Activated naive CD8-positive, alpha-beta T cell treated with anti-CD3 and anti-CD28 coated beads, Interleukin-2, amount 50 U/mL, for 24 hours (primary cell): ENCODE results near the gene BICC1.

Experiments used
- ATAC-seq: fragments of 150-1000 bp; cut with Tn5 transposase; one replicate; pipeline ENCODE4 v1.10.0; 2021
- DNase-seq: peaks from one replicate; pipeline ENCODE4 v3.0.0; 2021
- H3K27ac Mint-ChIP-seq: one replicate; pipeline ENCODE4 v1.8.0; 2021; ENCODE audit warnings: mild to moderate bottlenecking, mixed read lengths
- H3K27me3 Mint-ChIP-seq: one replicate; pipeline ENCODE4 v1.8.0; 2021; ENCODE audit warnings: mixed read lengths
- H3K36me3 Mint-ChIP-seq: one replicate; pipeline ENCODE4 v1.8.0; 2021; ENCODE audit warnings: low read depth, mixed read lengths
- H3K4me1 Mint-ChIP-seq: one replicate; pipeline ENCODE4 v1.8.0; 2021; ENCODE audit warnings: mixed read lengths
- H3K4me3 Mint-ChIP-seq: one replicate; pipeline ENCODE4 v1.8.0; 2021; ENCODE audit warnings: mild to moderate bottlenecking, moderate library complexity, mixed read lengths
- H3K9me3 Mint-ChIP-seq: one replicate; pipeline ENCODE4 v1.8.0; 2021; ENCODE audit warnings: mixed read lengths

The BICC1 gene

DNA sequence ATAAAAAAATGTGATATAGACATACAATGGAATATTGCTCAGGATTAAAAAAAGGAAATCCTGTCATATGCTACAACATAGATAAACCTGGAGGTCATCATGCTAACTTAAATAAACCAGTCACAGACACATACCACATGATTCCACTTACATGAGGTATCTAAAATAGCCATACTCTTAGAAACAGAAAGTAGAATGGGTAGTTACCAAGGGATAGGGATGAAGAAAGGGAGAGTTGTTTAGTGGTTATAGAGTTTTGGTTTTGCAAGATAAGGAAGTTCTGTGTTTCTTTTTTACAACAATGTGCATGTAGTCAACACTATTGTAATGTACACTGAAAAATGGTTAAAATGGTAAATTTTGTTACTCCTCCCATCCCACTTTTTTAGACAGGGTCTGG is 30.5 kb downstream of the BICC1 start:
- no peak overlapping the region for H3K4me3 Mint-ChIP-seq
- no peaks in the 10 kb centered on the region for H3K9me3 Mint-ChIP-seq

DNA sequence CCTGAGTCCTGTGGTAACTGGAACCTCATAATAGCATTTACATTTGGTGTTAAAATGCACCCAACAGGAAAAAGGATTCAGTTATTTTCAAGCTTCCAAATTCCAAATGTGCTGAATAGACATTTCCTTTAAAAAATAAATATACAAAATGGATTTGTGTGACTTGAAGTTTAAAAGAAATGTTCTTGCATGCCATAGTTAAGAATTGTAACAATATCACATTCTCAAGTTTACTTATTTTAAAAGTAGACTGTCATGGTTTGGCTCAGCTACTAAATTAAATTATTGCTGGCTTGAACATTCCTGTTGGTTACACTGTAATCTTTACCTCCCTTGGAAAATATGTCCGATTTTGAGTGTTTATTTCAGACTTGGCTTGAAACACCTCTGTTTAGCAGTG is 31.5 kb downstream of the BICC1 start:
- H3K27ac Mint-ChIP-seq = no peak overlapping the region
- no peaks in the 10 kb centered on the region for H3K9me3 Mint-ChIP-seq
- ATAC-seq (no peak), DNase-seq (no peak)
- no peak overlapping the region for H3K4me3 Mint-ChIP-seq
- no peaks in the 10 kb centered on the region for H3K36me3 Mint-ChIP-seq
- no peaks in the 10 kb centered on the region for H3K27me3 Mint-ChIP-seq
- no peaks in the 10 kb centered on the region for H3K4me1 Mint-ChIP-seq

More for the DNA sequence above, 30.5 kb downstream of the BICC1 start:
- Mint-ChIP-seq H3K27me3 (peaks cover 3% of the 10 kb centered on the region), H3K4me1 (no peaks in the 10 kb centered on the region), H3K27ac (no peak overlapping the region), H3K36me3 (no peaks in the 10 kb centered on the region)
- no peak for ATAC-seq
- no peak for DNase-seq

DNA sequence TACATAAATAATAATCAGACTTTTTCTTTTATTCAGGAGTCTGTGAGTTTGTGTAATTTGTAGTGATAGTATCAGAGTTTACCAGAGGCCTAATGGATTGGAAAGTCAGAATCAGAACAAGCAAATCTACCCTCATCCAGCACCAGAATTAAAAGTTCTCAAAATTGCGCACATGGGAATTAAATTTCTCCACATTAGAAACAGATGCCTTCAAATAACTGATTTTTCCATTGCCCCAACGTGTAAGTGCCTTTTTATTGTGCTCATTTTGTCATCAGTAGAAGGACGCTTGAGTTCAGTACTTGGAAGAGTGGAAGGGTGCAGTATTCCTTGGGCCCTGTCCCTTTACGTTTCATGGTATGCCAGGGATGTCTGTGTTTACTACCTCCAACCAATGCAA is 32.8 kb downstream of the BICC1 start:
- no peaks in the 10 kb centered on the region for H3K9me3 Mint-ChIP-seq
- H3K27me3 Mint-ChIP-seq = no peaks in the 10 kb centered on the region
- no peak for ATAC-seq
- H3K36me3 Mint-ChIP-seq = no peaks in the 10 kb centered on the region
- no peak overlapping the region for H3K4me3 Mint-ChIP-seq
- no peaks in the 10 kb centered on the region for H3K4me1 Mint-ChIP-seq
- DNase-seq = no peak
- H3K27ac Mint-ChIP-seq = no peak overlapping the region

DNA sequence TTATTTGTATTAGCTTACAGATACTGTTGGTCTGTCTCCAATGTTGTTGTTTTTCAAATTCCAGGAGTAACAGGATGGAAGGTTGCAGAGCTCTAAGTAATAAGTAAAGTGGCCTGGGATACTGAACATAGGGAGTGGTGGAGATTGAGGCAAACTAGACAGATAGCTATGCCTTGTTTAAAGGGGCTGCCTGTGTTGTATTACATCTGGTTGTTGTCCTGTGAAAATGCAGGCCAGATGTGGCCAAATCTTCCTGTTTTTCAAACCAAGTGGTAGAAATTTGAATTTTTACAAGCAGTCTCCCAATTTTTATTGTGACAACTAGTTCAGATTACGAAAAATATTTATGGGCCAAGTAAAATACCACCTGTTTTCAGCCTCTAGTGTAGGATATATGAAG is 33.5 kb downstream of the BICC1 start:
- H3K4me3 Mint-ChIP-seq = no peak overlapping the region
- H3K27me3 Mint-ChIP-seq = no peaks in the 10 kb centered on the region
- H3K36me3 Mint-ChIP-seq = no peaks in the 10 kb centered on the region
- ATAC-seq = no peak
- H3K9me3 Mint-ChIP-seq = no peaks in the 10 kb centered on the region
- DNase-seq = no peak
- no peak overlapping the region for H3K27ac Mint-ChIP-seq
- no peaks in the 10 kb centered on the region for H3K4me1 Mint-ChIP-seq

DNA sequence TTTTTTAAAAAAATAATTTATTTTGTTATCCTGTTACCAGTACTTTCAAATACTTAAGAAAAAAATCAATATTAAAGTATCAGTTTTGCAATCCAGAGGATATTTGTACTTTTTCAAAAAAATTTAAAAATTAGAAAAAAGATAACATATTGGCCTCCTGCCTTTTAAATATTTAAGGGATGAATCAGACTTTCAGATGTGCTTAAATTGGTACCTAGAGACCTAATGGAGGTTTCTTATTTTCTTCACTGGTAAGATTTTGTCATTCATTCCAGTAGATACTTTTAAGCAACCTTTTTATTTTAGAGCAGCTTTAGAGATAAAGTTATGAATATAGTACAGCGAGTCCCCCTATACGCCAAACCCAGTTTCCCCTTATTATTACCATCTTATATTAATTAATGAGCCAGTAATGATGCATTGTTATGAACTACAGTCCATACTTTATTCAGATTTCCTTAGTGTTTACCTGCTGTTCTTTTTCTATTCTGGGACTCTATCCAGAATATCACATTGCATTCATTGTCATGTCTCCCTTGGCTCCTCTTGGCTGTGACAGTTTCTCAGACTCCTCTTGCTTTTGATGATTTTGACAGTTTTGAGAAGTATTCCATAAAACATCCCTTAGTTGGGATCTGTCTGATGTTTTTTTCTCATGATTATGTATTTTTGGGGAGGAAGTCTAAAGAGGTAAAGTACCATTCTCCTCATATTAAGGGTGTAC is 34.2 kb downstream of the BICC1 start:
- DNase-seq (no peak), ATAC-seq (no peak)
- H3K36me3 Mint-ChIP-seq = no peaks in the 10 kb centered on the region
- peaks cover 2% of the 10 kb centered on the region for H3K27me3 Mint-ChIP-seq
- no peak overlapping the region for H3K4me3 Mint-ChIP-seq
- no peaks in the 10 kb centered on the region for H3K9me3 Mint-ChIP-seq
- H3K4me1 Mint-ChIP-seq = no peaks in the 10 kb centered on the region
- no peak overlapping the region for H3K27ac Mint-ChIP-seq

DNA sequence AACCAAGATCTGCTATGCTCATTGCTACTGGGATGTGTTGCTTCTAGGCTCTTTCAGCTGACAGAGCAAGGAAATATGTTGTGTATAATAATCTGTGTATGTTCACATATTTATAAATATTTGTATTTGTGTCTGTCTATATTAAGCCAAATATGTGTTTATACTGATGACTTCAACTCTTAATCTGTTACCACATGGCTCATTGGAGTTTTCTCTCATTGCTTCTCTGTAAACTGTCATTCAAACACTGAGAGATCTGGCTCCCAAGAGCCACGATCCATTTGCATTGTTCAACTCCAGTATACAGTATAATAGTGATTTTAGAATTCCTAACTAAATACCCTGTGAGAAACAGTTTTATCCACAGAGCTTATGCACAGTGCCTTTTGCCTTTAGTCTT is 35.3 kb downstream of the BICC1 start:
- ATAC-seq (no peak), DNase-seq (no peak)
- no peak overlapping the region for H3K27ac Mint-ChIP-seq
- H3K27me3 Mint-ChIP-seq = peaks cover 2% of the 10 kb centered on the region
- no peak overlapping the region for H3K4me3 Mint-ChIP-seq
- H3K9me3 Mint-ChIP-seq = no peaks in the 10 kb centered on the region
- H3K36me3 Mint-ChIP-seq = no peaks in the 10 kb centered on the region
- H3K4me1 Mint-ChIP-seq = no peaks in the 10 kb centered on the region

DNA sequence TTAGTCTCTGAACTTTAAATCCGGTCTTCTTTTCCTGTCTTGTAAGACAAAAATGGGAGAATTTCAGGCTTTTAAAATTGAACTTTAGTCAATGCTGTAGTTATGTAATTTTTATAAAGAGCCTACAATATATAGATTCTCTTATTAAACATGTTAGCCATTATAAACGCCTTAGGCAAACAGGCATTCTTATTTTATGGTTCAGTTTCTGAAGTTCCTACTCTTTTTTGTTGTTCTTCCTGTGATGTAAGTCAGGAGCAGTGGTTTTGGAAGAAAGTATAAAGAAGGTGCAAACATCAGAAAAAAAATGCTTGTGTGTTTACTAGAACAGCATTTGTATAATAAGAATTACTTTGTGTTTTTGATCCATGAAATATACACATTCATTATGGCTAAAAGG is 41.6 kb downstream of the BICC1 start:
- Mint-ChIP-seq H3K27me3 (peaks cover 2% of the 10 kb centered on the region), H3K27ac (no peak overlapping the region), H3K4me1 (no peaks in the 10 kb centered on the region), H3K36me3 (no peaks in the 10 kb centered on the region), H3K4me3 (no peak overlapping the region), H3K9me3 (peaks cover under 1% of the 10 kb centered on the region)
- no peak for ATAC-seq
- DNase-seq = no peak

DNA sequence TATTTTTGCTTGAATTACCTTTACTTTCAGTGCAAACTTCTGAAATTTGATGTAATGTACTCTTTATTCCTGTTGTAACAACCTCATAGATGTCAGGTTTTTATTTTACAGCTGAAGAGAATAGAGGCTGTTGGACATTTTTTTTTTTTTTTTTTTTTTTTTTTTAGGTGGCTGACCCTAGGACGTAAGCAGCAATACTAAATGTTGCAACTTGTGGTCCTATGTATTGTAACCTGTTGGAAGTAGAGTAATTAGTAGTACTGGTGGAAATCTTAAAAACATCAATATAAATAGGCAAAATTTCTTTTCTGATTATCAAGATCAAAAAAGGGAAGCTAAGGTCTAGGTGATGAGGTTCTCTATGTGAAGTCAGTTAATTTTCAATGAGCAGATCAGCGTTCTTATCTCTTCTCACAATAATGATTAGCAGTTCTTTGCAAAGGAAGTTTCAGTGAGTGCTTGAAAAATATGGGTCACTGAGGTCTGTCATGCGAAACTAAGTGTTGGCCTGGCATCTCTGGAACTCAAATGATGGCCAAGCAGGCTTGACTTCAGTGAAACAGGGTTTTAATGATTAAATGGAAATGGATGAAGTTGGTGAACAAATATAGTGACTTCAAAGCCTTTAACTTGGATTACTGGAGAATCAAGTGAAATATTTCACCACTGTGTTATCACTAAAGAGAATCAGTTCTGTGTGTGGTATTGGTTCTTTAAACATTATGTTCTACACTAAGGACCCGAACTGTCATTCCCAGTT is 42.7 kb downstream of the BICC1 start:
- no peak overlapping the region for H3K4me3 Mint-ChIP-seq
- DNase-seq = no peak
- H3K36me3 Mint-ChIP-seq = no peaks in the 10 kb centered on the region
- ATAC-seq = no peak
- no peaks in the 10 kb centered on the region for H3K4me1 Mint-ChIP-seq
- peaks cover 11% of the 10 kb centered on the region for H3K9me3 Mint-ChIP-seq
- H3K27me3 Mint-ChIP-seq = peaks cover 2% of the 10 kb centered on the region
- no peak overlapping the region for H3K27ac Mint-ChIP-seq

DNA sequence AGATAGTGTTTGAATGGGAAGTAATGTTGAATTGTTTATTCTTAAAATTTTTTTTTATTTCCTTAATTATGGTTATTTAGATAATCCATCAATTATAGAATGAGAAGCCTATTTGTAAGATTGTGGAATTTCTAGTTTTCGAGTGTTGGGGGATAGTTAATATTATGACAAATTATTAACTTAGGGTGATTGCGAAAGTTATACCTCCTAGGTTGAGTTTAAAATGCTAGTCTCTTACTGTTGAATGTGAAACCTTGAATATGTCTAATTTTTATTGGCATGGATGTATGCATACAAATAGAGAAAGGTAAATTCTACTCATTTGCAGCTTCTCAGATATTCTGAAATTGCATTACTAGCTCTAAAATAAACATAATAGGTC is 43.2 kb downstream of the BICC1 start:
- ATAC-seq (no peak), DNase-seq (no peak)
- Mint-ChIP-seq H3K36me3 (no peaks in the 10 kb centered on the region), H3K4me3 (no peak overlapping the region), H3K27ac (no peak overlapping the region), H3K27me3 (peaks cover 2% of the 10 kb centered on the region), H3K9me3 (peaks cover 11% of the 10 kb centered on the region), H3K4me1 (no peaks in the 10 kb centered on the region)

DNA sequence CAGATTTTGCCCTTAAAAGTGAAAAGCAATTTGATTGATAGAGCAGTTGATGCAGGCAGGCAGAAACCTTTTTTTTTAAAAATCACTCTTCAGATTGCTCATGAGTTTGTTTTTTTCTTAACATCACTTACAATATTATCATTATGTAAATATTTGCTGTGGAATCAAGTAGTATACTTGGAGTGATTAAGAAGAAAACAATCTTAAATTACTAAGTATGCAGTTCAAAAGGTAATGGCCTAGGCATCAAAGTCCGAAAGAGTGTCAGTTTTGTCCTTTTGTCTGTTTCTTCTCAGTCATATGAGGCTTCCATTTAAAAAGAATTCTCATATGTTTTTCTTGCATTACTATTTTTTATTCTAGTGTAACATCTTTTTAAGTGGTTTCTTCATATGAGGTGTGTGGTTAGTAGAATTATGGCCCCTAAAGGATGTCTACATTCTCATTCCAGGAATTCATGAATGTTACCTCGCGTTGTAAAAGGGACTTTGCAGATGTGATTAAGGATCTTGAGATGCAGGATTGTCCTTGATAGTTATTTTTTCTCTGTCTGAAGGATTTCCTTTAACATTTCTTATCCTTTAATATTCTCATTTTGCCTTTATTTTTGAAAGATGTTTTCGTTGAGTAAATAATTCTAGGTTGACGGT is 44.0 kb downstream of the BICC1 start:
- no peak for DNase-seq
- H3K27me3 Mint-ChIP-seq = no peaks in the 10 kb centered on the region
- H3K4me1 Mint-ChIP-seq = no peaks in the 10 kb centered on the region
- H3K9me3 Mint-ChIP-seq = peaks cover 16% of the 10 kb centered on the region
- no peak overlapping the region for H3K27ac Mint-ChIP-seq
- H3K4me3 Mint-ChIP-seq = no peak overlapping the region
- no peak for ATAC-seq
- no peaks in the 10 kb centered on the region for H3K36me3 Mint-ChIP-seq

DNA sequence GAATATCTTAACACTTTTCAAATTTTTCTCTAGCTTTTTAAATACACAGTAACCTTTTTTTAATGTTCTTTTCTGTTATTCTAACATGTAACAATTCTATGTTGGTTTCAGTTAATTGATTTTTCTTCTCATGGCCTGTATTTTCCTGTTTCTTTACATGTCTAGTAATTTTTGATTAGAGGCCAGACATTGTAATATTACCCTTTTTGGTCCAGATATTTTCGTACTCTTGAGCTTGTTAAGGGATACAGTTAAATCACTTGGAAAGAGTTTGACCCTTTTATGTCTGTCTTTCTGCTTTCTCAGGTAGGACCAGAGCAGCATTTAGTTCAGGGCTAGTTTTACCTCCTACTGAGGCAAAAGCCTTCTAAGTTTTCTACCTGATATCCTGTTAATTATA is 45.0 kb downstream of the BICC1 start:
- no peaks in the 10 kb centered on the region for H3K4me1 Mint-ChIP-seq
- H3K9me3 Mint-ChIP-seq = peaks cover 27% of the 10 kb centered on the region
- H3K4me3 Mint-ChIP-seq = no peak overlapping the region
- no peak overlapping the region for H3K27ac Mint-ChIP-seq
- ATAC-seq (no peak), DNase-seq (no peak)
- no peaks in the 10 kb centered on the region for H3K36me3 Mint-ChIP-seq
- H3K27me3 Mint-ChIP-seq = no peaks in the 10 kb centered on the region

DNA sequence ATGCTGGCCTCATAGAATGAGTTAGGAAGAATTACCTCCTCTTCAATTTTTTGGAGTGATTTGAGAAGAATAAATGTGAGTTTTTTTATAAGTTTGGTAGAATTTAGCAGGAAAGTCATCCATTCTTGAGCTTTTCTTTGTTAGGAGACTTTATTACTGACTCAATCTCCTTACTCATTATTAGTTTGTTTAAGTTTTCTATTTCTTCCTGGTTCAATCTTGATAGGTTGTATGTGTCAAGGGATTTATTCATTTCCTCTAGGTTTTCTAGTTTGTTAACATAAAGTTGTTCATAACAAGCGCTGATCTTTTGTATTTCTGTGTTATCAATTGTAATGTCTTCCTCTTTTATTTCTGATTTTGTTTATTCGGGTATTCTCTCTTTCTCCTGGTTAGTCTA is 47.4 kb downstream of the BICC1 start:
- Mint-ChIP-seq H3K4me1 (no peaks in the 10 kb centered on the region), H3K27ac (no peak overlapping the region), H3K27me3 (no peaks in the 10 kb centered on the region), H3K9me3 (peaks cover 33% of the 10 kb centered on the region), H3K36me3 (no peaks in the 10 kb centered on the region), H3K4me3 (no peak overlapping the region)
- ATAC-seq = no peak
- no peak for DNase-seq

DNA sequence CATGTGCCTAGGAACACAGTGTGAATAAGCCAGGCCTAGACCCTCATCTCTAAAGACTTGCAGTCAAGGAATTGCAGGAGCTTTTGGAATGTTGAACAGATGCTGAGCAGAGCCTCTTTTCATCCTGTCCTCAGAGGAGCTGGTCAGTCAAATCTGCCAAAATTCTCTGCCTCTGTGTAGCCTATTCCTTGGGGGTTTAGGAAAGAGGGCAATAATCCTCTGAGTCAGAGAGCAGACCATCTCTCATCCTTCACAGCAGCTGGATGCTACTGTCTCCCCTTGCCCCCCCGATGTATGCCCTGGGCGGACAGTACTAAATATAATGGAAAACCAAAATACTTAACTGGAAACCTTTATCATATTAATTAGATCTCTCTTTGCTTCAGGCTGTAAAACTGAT is 52.6 kb downstream of the BICC1 start:
- no peak for ATAC-seq
- no peaks in the 10 kb centered on the region for H3K36me3 Mint-ChIP-seq
- DNase-seq = no peak
- H3K4me1 Mint-ChIP-seq = no peaks in the 10 kb centered on the region
- H3K27ac Mint-ChIP-seq = no peak overlapping the region
- peaks cover 23% of the 10 kb centered on the region for H3K9me3 Mint-ChIP-seq
- no peak overlapping the region for H3K4me3 Mint-ChIP-seq
- H3K27me3 Mint-ChIP-seq = no peaks in the 10 kb centered on the region

DNA sequence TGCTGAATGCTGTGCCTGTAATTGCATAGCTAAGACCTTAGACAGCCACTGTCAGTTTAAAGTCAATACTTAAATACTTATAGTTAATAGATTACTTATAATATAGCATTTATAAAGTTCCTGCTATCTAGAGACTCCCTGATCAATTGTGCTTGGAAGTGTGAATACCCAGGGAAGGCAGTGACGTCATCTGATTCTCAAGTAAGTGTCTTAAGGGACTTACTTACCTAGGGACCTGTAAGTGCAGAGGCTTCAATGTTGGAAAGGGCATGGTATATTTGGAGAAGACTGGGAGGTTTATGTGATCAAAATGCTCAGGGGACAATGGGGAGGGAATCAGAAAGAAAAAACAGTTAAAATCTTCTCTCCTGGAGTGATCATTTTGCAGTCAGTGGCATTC is 55.0 kb downstream of the BICC1 start:
- ATAC-seq = no peak
- DNase-seq = no peak
- no peak overlapping the region for H3K4me3 Mint-ChIP-seq
- no peaks in the 10 kb centered on the region for H3K36me3 Mint-ChIP-seq
- H3K27ac Mint-ChIP-seq = no peak overlapping the region
- H3K4me1 Mint-ChIP-seq = no peaks in the 10 kb centered on the region
- peaks cover 18% of the 10 kb centered on the region for H3K9me3 Mint-ChIP-seq
- H3K27me3 Mint-ChIP-seq = no peaks in the 10 kb centered on the region

DNA sequence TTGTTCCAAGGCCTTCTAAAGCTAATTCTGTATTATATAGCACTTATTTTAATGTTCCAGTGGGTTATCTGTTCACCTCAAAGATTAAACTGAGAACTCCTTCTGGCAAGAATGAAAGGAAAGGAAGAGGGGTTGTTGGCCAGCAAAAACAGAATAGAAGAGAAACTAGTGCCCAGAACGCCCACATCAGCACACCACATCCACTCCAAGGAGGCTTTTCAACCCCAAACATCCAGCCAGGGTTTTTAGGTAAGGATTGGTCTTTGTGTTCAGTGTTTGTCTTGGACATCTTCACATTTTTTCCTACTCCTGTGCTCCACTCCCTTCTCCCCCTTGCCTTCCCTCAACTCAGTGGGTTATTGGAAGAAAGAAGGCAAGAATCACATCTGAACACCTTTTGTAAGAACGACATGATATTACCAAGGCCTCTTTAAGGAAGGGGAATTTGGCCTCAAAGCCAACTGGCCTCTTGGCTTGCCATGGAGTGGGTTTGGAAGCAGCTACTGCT is 55.8 kb downstream of the BICC1 start:
- Mint-ChIP-seq H3K27ac (no peak overlapping the region), H3K4me1 (no peaks in the 10 kb centered on the region), H3K27me3 (no peaks in the 10 kb centered on the region), H3K4me3 (no peak overlapping the region), H3K9me3 (peaks cover 13% of the 10 kb centered on the region), H3K36me3 (no peaks in the 10 kb centered on the region)
- DNase-seq = no peak
- ATAC-seq = no peak
